Left cardiac atrium (tissue), 4 donors: ENCODE data around the gene S100A7A. TPM values are rescaled to one million over a fixed set of nuclear protein-coding genes. Genes with fewer than 3 reads are reported as not detected.
"Not testable (repeated sequence)": the region's sequence is repeated elsewhere in the genome, so short reads cannot be mapped to it uniquely, and the experiment has no call there.

Source experiments
- ATAC-seq, 2 donors: fragments of 200-7000 bp; cut with Tn5 transposase; one replicate each; pipeline ENCODE4 v1.9.1; 2020; ENCODE audit warnings: mild to moderate bottlenecking in 2 of 2, moderate library complexity in 2 of 2
- DNase-seq: peaks from one replicate; pipeline ENCODE4 v3.0.0-alpha.2; 2020
- intact Hi-C, 2 donors: fragments of 100-400 bp; cut with DNase I; formaldehyde crosslinking; loops; one replicate each; pipeline versions ENCODE4 v1.14.1 to v1.15.1; 2022 to 2023
- total RNA-seq, 2 donors: library from RNA; stranded (reverse); fragmentation: NEBNext Ultra II Directional; extraction: Animal tissue kit (Norgen Biotek cat#: 25700); gene quantifications; one replicate each; pipeline ENCODE4 v1.2.1, GENCODE V29; 2021
- donor health status: DM: no; HTN: yes; CAD: no.
- donor health status: DM: no; HTN: yes; CAD: no; lungs with severe emphysema.
- donor health status: DM: yes; HTN: yes; CAD: no.
- donor health status: Dilated cardiomyopathy.

The S100A7A gene
- total RNA-seq, 2 donors from 2014 or later = not detected

GRCh38 chr1:153393926-153394325 is 22.4 kb upstream of the S100A7A start:
- no peak for DNase-seq
- ATAC-seq = no peak
- intact Hi-C loops = no loop called here

- ATAC-seq (no peak), DNase-seq (no peak)
- intact Hi-C loops = no loop called here
Observed at GRCh38 chr1:153394391-153394790, 21.9 kb upstream of the S100A7A start.

- intact Hi-C loops = no loop called here
- DNase-seq (no peak), ATAC-seq (peak in 1 of 2 donors; percentile 53)
Observed at GRCh38 chr1:153395136-153395685, 21.1 kb upstream of the S100A7A start.

GRCh38 chr1:153395776-153396175 is 20.5 kb upstream of the S100A7A start:
- ATAC-seq (no peak), DNase-seq (no peak)
- intact Hi-C loops = no loop called here

GRCh38 chr1:153396461-153396860 is 19.9 kb upstream of the S100A7A start:
- DNase-seq = no peak
- intact Hi-C loops = no loop called here
- ATAC-seq = no peak

- intact Hi-C loops = no loop called here
- DNase-seq = no peak
- no peak for ATAC-seq
Observed at GRCh38 chr1:153397051-153397923, 19.0 kb upstream of the S100A7A start.

GRCh38 chr1:153397924-153398651 is 18.2 kb upstream of the S100A7A start:
- DNase-seq = no peak
- no peak for ATAC-seq
- intact Hi-C loops = no loop called here

- DNase-seq (no peak), ATAC-seq (no peak)
- intact Hi-C loops = no loop called here
Observed at GRCh38 chr1:153399401-153400055, 16.8 kb upstream of the S100A7A start.

GRCh38 chr1:153400244-153400643 is 16.1 kb upstream of the S100A7A start:
- ATAC-seq = no peak
- DNase-seq = no peak
- intact Hi-C loops = no loop called here

GRCh38 chr1:153401461-153401860 is 14.9 kb upstream of the S100A7A start:
- intact Hi-C loops = no loop called here
- ATAC-seq = no peak
- no peak for DNase-seq

GRCh38 chr1:153402226-153402625 is 14.1 kb upstream of the S100A7A start:
- no peak for ATAC-seq
- intact Hi-C loops = no loop called here
- no peak for DNase-seq

- ATAC-seq = no peak
- intact Hi-C loops = no loop called here
- no peak for DNase-seq
Observed at GRCh38 chr1:153403421-153404085, 12.8 kb upstream of the S100A7A start.

GRCh38 chr1:153404086-153404635 is 12.2 kb upstream of the S100A7A start:
- intact Hi-C loops = no loop called here

GRCh38 chr1:153404768-153405167 is 11.6 kb upstream of the S100A7A start:
- peak; percentile 39 for DNase-seq
- ATAC-seq = no peak
- intact Hi-C loops = no loop called here

More at GRCh38 chr1:153404086-153404635, 12.2 kb upstream of the S100A7A start:
- ATAC-seq (no peak), DNase-seq (no peak)

- intact Hi-C loops, DNase-seq, ATAC-seq: not testable (repeated sequence)
Observed at GRCh38 chr1:153405825-153406599, 10.3 kb upstream of the S100A7A start.

- DNase-seq, intact Hi-C loops, ATAC-seq: not testable (repeated sequence)
Observed at GRCh38 chr1:153407274-153407673, 9.0 kb upstream of the S100A7A start.

- DNase-seq, intact Hi-C loops, ATAC-seq: not testable (repeated sequence)
Observed at GRCh38 chr1:153413961-153414360, 2.4 kb upstream of the S100A7A start.
